ENCODE measurements around the gene ELN.

- TF ChIP-seq, protein P1, sequence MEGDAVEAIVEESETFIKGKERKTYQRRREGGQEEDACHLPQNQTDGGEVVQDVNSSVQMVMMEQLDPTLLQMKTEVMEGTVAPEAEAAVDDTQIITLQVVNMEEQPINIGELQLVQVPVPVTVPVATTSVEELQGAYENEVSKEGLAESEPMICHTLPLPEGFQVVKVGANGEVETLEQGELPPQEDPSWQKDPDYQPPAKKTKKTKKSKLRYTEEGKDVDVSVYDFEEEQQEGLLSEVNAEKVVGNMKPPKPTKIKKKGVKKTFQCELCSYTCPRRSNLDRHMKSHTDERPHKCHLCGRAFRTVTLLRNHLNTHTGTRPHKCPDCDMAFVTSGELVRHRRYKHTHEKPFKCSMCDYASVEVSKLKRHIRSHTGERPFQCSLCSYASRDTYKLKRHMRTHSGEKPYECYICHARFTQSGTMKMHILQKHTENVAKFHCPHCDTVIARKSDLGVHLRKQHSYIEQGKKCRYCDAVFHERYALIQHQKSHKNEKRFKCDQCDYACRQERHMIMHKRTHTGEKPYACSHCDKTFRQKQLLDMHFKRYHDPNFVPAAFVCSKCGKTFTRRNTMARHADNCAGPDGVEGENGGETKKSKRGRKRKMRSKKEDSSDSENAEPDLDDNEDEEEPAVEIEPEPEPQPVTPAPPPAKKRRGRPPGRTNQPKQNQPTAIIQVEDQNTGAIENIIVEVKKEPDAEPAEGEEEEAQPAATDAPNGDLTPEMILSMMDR (IDR thresholded peaks at IDR 0.05), result no peak
- TF ChIP-seq POLR2A (IDR thresholded peaks at IDR 0.05) (peak in 1 of 2 donors; percentile 35), EP300 (IDR thresholded peaks at IDR 0.05) (peak in 1 of 2 donors; percentile 88)
These were observed at the start of gene ELN for GRCh38 chr7:74027683-74028320.
